ENCODE measurements around the gene VEPH1.
A peak's percentile ranks its signal among the peaks of the same experiment; 100 is the strongest.

DNA sequence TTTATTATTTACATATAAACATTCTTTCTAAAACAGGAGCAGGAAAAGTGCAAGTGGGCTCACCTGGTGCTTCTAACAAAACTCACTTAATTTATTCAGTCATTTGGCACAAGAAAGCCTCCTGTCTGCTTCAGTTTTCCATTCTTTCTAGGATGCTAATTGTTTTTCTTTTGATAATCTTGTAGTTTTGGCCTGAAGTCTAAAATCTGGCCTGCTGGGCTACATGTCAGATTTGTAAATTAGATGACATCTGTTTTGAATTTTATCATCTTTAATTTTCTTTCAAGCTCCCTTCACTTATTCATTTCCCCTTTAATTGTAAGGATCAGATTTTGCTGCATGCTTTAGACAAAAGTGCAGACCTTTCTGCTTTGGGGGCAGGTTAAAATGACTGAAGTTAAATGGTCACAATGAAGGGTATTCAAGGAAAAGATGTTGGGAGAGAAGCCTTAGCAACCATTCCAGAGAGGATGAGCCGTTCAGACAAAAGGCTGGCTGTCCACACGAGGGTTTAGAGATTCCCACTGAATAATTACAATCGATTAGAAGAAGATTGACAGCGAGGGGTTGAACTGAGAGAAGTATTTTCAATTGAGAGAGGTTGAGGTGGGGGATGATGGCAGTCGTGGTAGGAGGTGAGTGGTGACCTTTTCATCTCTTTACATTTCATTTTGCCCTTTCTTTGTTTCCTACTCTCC is 126.5 kb downstream of the VEPH1 start:
- TF ChIP-seq EP300 (IDR thresholded peaks at IDR 0.05; ENCODE audit: borderline replicate concordance in 1 of 2, low read depth in 1 of 2, low read length in 1 of 2) = peak; percentile 44 to 68; a peak in 3 of 4 replicates
- no peak for TF ChIP-seq RFX5 (IDR thresholded peaks at IDR 0.05; ENCODE audit: low read length)
- no peak for TF ChIP-seq EZH2phosphoT487 (IDR thresholded peaks at IDR 0.05; ENCODE audit: borderline replicate concordance, low read depth)
- no peak for TF ChIP-seq FOXM1 (IDR thresholded peaks at IDR 0.05; ENCODE audit: low read depth)
- TF ChIP-seq, protein P1, sequence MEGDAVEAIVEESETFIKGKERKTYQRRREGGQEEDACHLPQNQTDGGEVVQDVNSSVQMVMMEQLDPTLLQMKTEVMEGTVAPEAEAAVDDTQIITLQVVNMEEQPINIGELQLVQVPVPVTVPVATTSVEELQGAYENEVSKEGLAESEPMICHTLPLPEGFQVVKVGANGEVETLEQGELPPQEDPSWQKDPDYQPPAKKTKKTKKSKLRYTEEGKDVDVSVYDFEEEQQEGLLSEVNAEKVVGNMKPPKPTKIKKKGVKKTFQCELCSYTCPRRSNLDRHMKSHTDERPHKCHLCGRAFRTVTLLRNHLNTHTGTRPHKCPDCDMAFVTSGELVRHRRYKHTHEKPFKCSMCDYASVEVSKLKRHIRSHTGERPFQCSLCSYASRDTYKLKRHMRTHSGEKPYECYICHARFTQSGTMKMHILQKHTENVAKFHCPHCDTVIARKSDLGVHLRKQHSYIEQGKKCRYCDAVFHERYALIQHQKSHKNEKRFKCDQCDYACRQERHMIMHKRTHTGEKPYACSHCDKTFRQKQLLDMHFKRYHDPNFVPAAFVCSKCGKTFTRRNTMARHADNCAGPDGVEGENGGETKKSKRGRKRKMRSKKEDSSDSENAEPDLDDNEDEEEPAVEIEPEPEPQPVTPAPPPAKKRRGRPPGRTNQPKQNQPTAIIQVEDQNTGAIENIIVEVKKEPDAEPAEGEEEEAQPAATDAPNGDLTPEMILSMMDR (IDR thresholded peaks at IDR 0.05) = no peak
- no peak for TF ChIP-seq MXI1 (IDR thresholded peaks at IDR 0.05; ENCODE audit: low read depth, low read length)
- TF ChIP-seq POLR2AphosphoS5 (IDR thresholded peaks at IDR 0.05; ENCODE audit: low read depth, low read length) = no peak
- TF ChIP-seq, protein P2, sequence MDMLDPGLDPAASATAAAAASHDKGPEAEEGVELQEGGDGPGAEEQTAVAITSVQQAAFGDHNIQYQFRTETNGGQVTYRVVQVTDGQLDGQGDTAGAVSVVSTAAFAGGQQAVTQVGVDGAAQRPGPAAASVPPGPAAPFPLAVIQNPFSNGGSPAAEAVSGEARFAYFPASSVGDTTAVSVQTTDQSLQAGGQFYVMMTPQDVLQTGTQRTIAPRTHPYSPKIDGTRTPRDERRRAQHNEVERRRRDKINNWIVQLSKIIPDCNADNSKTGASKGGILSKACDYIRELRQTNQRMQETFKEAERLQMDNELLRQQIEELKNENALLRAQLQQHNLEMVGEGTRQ (IDR thresholded peaks at IDR 0.05; ENCODE audit: borderline replicate concordance, low read depth, low read length) = no peak

Data from SK-N-SH (cell line).